Keratinocyte (primary cell): ENCODE results near the gene LSG1. TPM values are rescaled to one million over a fixed set of nuclear protein-coding genes. Genes with fewer than 3 reads are reported as not detected.

Experiments used
- DNase-seq: peaks from one replicate; pipeline ENCODE4 v3.0.0-alpha.2; 2011; ENCODE audit warnings: low read depth, missing footprints, low spot score
- FAIRE-seq: peaks from 2 replicates; lab custom pipeline; 2011; peaks lifted over from hg19 to GRCh38; lab: Jason Lieb, UNC
- H2AFZ ChIP-seq: 2 replicates; pipeline ENCODE4 v1.6.0; 2012; ENCODE audit warnings: low read length, control low read depth, inconsistent platforms; ENCODE audit not compliant: control insufficient read depth
- H3K27ac ChIP-seq: 2 replicates; pipeline ENCODE4 v1.5.1; 2011; ENCODE audit warnings: low read length; ENCODE audit not compliant: control insufficient read depth, insufficient read depth
- H3K27me3 ChIP-seq: 3 replicates; pipeline ENCODE4 v1.6.0; 2011; ENCODE audit warnings: low read length; ENCODE audit not compliant: control insufficient read depth, insufficient read depth; ENCODE audit errors: extremely low read depth
- H3K36me3 ChIP-seq, 2 experiments: 2 replicates in 1 of 2; 3 replicates in 1 of 2; pipeline ENCODE4 v1.5.1; 2011; ENCODE audit warnings: low read length in 2 of 2, mild to moderate bottlenecking in 1 of 2; ENCODE audit not compliant: control insufficient read depth in 2 of 2, insufficient read depth in 2 of 2; ENCODE audit errors: extremely low read depth in 1 of 2
- H3K4me1 ChIP-seq: 3 replicates; pipeline ENCODE4 v1.5.1; 2011; ENCODE audit warnings: low read length; ENCODE audit not compliant: control insufficient read depth, insufficient read depth; ENCODE audit errors: extremely low read depth
- H3K4me2 ChIP-seq: 3 replicates; pipeline ENCODE4 v1.6.0; 2011; ENCODE audit warnings: low read depth, low read length; ENCODE audit not compliant: control insufficient read depth, insufficient read depth; ENCODE audit errors: extremely low read depth
- H3K4me3 ChIP-seq, 3 experiments: fragments of 200-600 bp in 1 of 3; sonication (generic) in 1 of 3; 2 replicates in 2 of 3; 3 replicates in 1 of 3; pipeline ENCODE4 v1.5.1; 2011 to 2016; ENCODE audit warnings: low read length in 3 of 3, mild to moderate bottlenecking in 3 of 3, control low read depth in 2 of 3, inconsistent platforms in 1 of 3, low read depth in 1 of 3, mixed read lengths in 1 of 3, mixed run types in 1 of 3, moderate library complexity in 1 of 3; ENCODE audit not compliant: control insufficient read depth in 2 of 3, insufficient read depth in 2 of 3; ENCODE audit errors: extremely low read depth in 1 of 3
- H3K79me2 ChIP-seq: 2 replicates; pipeline ENCODE4 v1.6.0; 2012; ENCODE audit warnings: low read length; ENCODE audit not compliant: control insufficient read depth, insufficient read depth
- H3K9ac ChIP-seq: 3 replicates; pipeline ENCODE4 v1.6.0; 2011; ENCODE audit warnings: low read length; ENCODE audit not compliant: control insufficient read depth, insufficient read depth; ENCODE audit errors: extremely low read depth
- H3K9me1 ChIP-seq: 3 replicates; pipeline ENCODE4 v1.6.0; 2011; ENCODE audit warnings: low read length; ENCODE audit not compliant: control insufficient read depth, insufficient read depth; ENCODE audit errors: extremely low read depth
- H3K9me3 ChIP-seq: 2 replicates; pipeline ENCODE4 v1.5.1; 2012; ENCODE audit warnings: low read depth, low read length; ENCODE audit not compliant: control insufficient read depth
- H4K20me1 ChIP-seq: 3 replicates; pipeline ENCODE4 v1.6.0; 2011; ENCODE audit warnings: low read length; ENCODE audit not compliant: control insufficient read depth, insufficient read depth; ENCODE audit errors: extremely low read depth
- EZH2 ChIP-seq: IDR thresholded peaks from one replicate; pipeline ENCODE4 v1.6.1; 2012; ENCODE audit warnings: inconsistent platforms, mild to moderate bottlenecking, low read length, moderate library complexity
- dilution Hi-C: fragments of 300-500 bp; cut with MboI; formaldehyde crosslinking; loops from one replicate; pipeline ENCODE4 v1.7.0; 2020; ENCODE audit warnings: low sequenced_read_pairs; ENCODE audit not compliant: extremely low pct_ligation_motif_present
- polyA plus RNA-seq, 5 experiments: library from polyadenylated mRNA; depleted of rRNA in 3 of 5; stranded (reverse) in 3 of 5; stranded (forward) in 1 of 5; unstranded in 1 of 5; fragments of >200 nt; gene quantifications; 1 replicate in 1 of 5; 2 replicates in 3 of 5; 3 replicates in 1 of 5; pipeline versions ENCODE4 v1.2.1 to v1.2.3, GENCODE V29; 2011 to 2012; ENCODE audit warnings: missing spikeins in 2 of 5, low read depth in 1 of 5, low replicate concordance in 1 of 5
- TF ChIP-seq, protein P1 (sequence below), 3 experiments: IDR thresholded peaks in 1 of 3; conservative IDR thresholded peaks in 1 of 3; optimal IDR thresholded peaks in 1 of 3; 2 replicates in 2 of 3; 3 replicates in 1 of 3; pipeline versions ENCODE3 to v1.5.1; 2011; ENCODE audit warnings: low read length in 3 of 3, mild to moderate bottlenecking in 3 of 3, moderate library complexity in 2 of 3, control low read depth in 1 of 3, inconsistent platforms in 1 of 3; ENCODE audit not compliant: insufficient read depth in 2 of 3; ENCODE audit errors: extremely low read depth in 1 of 3

The LSG1 gene
- polyA plus RNA-seq, 1 donor (not counting 4 experiments of a cell fraction or from before 2014, with no cell fraction given), result 40.7 TPM

DNA sequence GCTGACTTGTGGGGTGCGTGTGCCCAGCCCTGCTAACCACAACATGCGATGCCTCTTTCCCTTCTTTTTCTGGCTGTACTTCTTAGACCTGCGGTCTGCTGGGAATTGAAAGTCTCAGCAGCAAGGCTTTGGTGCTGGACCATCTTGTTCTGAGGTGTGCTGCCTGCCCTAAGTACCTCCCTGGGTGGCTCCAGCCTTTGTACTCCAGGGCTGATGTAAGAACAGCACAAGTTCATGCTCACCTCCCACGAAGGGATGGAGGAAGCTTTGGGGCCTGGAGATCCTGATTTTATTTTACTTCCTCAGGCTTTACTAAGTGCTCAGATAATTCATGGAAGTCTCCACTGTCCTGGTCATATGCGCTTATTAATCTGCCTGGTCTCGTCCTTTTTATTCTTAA is 42.6 kb upstream of the LSG1 start:
- H3K27ac ChIP-seq, result peak overlapping the region; percentile 58
- no peaks in the 10 kb centered on the region for H3K36me3 ChIP-seq
- no peaks in the 10 kb centered on the region for H3K27me3 ChIP-seq
- H3K9ac ChIP-seq, result no peak overlapping the region
- H4K20me1 ChIP-seq, result no peaks in the 10 kb centered on the region
- TF ChIP-seq, protein P1, sequence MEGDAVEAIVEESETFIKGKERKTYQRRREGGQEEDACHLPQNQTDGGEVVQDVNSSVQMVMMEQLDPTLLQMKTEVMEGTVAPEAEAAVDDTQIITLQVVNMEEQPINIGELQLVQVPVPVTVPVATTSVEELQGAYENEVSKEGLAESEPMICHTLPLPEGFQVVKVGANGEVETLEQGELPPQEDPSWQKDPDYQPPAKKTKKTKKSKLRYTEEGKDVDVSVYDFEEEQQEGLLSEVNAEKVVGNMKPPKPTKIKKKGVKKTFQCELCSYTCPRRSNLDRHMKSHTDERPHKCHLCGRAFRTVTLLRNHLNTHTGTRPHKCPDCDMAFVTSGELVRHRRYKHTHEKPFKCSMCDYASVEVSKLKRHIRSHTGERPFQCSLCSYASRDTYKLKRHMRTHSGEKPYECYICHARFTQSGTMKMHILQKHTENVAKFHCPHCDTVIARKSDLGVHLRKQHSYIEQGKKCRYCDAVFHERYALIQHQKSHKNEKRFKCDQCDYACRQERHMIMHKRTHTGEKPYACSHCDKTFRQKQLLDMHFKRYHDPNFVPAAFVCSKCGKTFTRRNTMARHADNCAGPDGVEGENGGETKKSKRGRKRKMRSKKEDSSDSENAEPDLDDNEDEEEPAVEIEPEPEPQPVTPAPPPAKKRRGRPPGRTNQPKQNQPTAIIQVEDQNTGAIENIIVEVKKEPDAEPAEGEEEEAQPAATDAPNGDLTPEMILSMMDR (optimal IDR thresholded peaks at IDR 0.05 in 1 of 3, IDR thresholded peaks at IDR 0.05 in 1 of 3, conservative IDR thresholded peaks at IDR 0.05 in 1 of 3; ENCODE audit: extremely low read depth in 1 of 3, insufficient read depth in 2 of 3, low read length in 3 of 3), result no peak
- no peak for TF ChIP-seq EZH2
- no peaks in the 10 kb centered on the region for H3K9me1 ChIP-seq
- no peak for DNase-seq
- H3K4me2 ChIP-seq, result peak overlapping the region; percentile 20
- no peak overlapping the region for H3K4me3 ChIP-seq
- no peak for FAIRE-seq
- peaks cover 22% of the 10 kb centered on the region for H3K4me1 ChIP-seq
- dilution Hi-C loops, result no loop called here
- H3K79me2 ChIP-seq, result no peaks in the 10 kb centered on the region
- no peaks in the 10 kb centered on the region for H3K9me3 ChIP-seq
- no peak overlapping the region for H2AFZ ChIP-seq

DNA sequence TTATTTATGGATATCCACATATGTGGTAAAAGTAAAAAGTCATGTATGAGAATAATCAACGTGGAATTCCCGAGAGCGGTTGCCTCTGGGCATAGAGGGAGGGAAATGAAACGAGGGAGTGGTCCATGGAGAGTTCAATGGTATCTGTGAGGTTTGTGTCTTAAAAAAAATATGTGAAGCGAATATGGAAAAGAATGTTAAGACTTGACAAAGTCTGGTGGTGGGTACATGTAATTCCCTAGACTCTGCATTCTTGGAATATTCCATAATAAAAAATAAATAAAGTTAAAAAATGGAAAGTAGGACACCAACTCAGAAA is 42.1 kb upstream of the LSG1 start:
- dilution Hi-C loops, result no loop called here
- Histone ChIP-seq H3K4me2 (no peak overlapping the region), H3K27ac (no peak overlapping the region), H3K4me3 (no peak overlapping the region), H3K9ac (no peak overlapping the region), H3K79me2 (no peaks in the 10 kb centered on the region), H4K20me1 (no peaks in the 10 kb centered on the region), H3K4me1 (peaks cover 22% of the 10 kb centered on the region), H2AFZ (no peak overlapping the region), H3K36me3 (no peaks in the 10 kb centered on the region), H3K9me1 (no peaks in the 10 kb centered on the region), H3K27me3 (no peaks in the 10 kb centered on the region), H3K9me3 (no peaks in the 10 kb centered on the region)
- FAIRE-seq, result no peak
- DNase-seq, result no peak
- TF ChIP-seq, protein P1 (optimal IDR thresholded peaks at IDR 0.05 in 1 of 3, IDR thresholded peaks at IDR 0.05 in 1 of 3, conservative IDR thresholded peaks at IDR 0.05 in 1 of 3; ENCODE audit: extremely low read depth in 1 of 3, insufficient read depth in 2 of 3, low read length in 3 of 3), result no peak
- TF ChIP-seq EZH2, result no peak
